ENCODE data around the gene ETNK2.

Gene ETNK2

DNA sequence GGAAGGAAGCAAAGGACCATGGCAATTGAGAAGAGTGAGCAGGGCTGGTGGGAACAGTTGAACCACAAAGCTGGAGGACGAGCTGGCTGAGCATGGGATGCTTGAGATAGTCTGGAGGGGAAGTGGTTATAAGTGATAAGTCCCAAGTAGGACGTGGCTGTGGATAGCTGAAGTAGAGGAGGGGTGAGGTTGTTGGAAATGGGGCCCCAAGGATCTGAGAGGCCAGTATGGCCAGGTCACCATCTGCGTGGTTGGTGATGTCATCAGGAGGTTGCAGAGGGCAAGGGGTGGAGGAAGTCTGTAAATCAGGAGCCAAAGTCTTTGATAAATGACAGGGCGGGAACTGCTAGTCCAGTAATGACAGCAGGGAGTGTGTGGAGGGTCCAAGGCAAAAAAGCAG, 25.3 kb upstream of the ETNK2 start:
- DNase-seq (ENCODE audit: low spot score): no peak

DNA sequence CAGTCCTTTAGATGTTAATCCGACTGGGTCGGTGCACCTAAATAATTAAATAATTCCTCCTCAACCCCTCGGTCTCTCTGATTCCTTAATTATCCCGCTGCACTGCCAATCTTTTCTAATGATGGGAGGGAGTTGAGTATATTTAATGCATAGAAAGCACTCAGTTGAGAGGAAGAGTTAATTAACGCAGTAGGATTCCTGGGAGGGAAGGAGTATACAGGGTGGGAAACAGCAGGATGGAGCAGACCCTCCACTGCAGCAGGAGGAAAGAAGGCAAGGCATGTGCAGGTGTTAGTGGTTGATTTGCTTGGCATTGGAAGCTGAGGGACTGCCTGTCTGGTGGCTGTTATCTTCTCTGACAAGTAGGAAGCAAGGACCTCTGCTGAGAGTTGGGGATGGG, 24.2 kb upstream of the ETNK2 start:
- DNase-seq (ENCODE audit: low spot score): no peak

DNA sequence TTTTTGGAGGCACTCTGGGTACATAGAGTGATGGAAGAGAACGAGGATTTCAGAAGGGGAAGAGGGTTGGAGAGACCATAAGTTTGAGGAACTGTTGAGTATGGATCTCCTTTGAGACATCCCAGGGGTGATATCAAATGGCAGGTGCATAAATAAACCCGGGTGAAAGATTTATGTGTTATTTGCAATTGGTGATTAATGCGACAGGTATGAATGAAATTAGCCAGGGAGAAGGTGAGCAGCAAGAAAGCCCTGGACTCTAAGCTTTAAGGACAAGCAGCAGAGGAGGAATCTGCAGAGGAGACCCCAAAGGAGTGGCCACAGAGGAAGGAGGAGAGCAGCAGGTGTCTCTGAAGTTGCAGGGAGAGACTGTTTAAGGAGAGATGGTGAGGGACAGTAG, 23.1 kb upstream of the ETNK2 start:
- no peak for DNase-seq (ENCODE audit: low spot score)

DNA sequence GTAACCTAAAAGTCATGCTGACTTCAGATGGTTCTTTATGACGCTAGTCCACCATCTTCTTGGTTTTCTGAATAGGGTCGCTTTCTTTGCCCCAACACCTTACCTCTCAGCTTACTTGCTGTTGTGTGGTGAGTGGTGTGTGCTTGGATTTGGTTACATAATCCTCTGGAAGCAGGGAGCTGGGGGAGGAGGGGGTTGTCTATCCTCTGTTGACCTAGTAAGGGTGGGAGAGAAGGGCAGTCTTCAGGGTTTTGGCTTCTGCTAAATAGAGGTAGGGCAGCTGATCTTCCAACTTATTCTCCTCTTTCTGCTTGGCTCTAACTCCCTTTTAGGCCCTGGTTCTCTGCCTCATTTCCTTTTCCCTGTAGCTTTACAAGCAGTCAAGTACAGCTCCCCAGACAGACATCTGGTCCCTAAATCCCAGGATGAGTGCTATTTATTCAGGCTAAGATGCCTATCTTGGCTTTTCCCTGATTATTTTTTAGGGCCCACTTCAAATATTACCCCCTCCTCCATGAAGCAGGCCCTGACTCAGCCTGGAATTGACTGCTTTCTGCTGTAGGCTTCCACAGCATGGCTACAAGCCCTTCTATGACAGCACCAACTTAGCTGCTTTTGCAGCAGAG, 20.7 kb upstream of the ETNK2 start:
- no peak for DNase-seq (ENCODE audit: low spot score)

DNA sequence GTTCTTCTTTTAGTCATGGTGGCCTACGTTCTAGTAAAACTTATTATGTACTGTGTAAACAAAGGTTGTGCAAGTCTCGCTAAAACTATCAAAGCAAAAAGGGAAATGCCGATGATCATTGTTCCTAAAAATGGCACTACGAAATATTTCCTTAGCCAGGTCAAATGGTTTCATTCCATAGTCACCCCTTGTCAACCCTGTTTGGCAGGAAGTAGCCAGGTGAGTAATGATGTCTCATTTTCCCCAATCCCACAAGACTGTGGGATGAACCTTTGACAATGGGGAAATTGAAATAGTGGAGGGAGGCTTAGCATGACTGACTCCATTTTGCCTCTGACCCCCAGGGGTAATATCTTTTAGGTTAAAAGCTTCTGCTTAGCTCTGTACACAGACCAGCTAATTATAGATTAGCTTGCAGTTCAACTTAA, 19.9 kb upstream of the ETNK2 start:
- DNase-seq (ENCODE audit: low spot score): peak; percentile 95

DNA sequence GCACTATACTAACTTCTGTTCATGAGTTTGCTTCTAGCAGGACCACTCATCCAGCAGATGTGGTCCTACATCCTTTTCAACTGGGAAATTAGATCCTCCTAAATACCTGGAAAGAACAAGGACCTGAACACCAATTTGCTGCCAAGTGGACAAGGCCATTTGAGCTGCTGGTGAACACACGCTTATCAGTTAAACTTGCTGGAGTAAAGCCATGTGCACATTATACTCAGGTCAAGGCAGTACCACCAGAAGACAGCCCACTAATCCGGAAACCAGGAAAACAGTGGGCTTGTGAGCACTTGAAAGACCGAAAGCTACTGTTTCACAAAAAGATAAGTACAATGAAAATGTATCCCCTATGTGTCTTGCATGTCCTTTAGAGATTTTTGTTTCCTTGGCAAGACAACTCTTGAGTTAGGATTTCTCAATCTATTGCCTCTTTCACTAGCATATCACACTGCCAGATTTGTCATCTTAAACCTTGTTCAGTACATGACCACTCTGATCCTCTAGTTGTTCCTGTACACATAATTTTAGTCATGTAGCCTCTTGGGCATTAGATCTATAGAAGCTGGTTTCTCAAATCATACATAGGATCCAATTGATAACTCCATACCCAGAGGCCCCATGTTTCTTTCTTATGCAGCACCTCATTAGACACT, 18.8 kb upstream of the ETNK2 start:
- no peak for DNase-seq (ENCODE audit: low spot score)

DNA sequence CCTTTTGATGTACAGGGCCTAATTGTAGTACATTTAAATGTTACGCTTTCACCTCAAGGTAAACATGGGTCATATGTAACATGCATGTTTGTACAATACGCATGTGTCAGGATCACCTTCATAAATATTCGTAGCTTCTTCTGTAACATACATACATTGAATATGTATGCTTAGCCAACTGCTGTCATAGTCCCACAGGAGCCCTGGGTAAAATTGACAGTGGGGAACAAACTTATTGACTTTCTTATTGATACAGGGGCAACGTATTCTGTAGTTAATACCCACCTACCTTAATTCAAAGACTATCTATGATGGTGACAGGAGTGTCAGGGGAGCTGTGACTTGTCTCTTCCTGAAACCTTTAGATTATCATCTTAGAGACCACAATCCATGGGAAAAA, 18.0 kb upstream of the ETNK2 start:
- DNase-seq (ENCODE audit: low spot score): no peak

DNA sequence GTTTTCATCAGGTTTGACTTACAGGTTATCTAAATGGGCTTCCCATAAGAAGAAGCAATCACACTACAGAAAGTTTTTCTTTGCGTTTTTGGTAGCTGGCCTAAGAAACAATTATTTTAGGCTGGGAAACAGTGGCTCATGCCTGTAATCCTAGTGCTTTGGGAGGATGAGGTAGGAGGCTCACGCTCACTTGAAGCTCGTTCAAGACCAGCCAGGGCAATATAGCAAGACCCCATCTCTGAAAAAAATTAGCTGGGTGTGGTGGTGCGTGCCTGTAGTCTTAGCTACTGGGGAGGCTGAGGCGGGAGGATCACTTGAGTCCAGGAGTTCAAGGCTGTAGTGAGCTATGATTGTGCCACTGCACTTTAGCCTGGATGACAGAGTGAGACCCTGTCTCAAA, 15.9 kb upstream of the ETNK2 start:
- DNase-seq (ENCODE audit: low spot score): no peak

DNA sequence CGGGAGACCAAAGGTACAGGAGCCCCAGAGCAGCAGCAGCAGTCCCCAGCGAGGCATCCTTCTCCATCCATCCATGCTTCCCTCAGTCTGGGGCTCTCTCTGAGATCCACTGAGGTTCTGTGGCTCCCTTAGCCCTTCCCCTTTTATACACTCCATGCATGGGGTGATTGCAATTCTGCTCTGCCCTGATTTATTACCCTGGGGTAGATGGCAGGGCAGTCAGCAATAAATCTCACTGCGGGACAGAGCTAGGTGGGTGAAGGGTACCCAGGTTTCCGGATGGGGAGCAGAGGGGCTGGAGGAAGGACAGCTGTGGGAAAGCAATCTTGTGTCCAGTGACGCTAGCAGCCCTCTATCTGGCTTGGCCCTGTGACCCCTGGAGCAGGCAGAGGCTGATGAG, 14.4 kb upstream of the ETNK2 start, which contains the start of gene REN:
Gene REN, minus strand, starts transcription at position 119 of the 400 bp plus-strand sequence. Its CDS starts 44 bp downstream, at position 75.
- no peak for DNase-seq (ENCODE audit: low spot score)

DNA sequence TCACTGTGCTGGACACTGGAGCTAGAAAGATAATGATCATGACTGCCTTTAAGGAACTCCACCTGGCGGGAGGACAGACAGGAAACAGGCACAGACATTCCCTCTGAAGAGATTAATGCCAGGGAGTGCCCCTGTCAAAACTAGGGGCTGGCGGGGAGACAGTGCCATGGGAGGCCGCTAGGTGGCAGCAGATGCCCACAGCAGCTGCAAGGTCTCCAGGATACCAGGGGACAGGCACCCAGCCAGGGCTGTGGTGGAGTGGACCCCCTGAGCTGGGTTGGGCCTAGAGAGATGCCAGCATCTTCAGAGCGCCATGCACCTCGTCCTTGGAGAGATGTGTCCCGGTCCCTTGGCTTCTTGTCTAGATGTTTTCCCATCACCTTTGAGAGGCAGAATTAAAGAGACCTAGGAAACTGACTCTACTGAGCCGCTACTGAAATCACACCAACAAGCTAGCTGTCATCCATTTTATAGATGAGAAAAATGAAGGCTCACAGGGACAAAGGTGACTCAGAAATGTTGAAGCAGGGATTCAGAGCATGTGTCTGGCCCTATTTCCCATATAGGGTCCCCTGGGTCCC, 10.7 kb upstream of the ETNK2 start:
- DNase-seq (ENCODE audit: low spot score): peak; percentile 65

DNA sequence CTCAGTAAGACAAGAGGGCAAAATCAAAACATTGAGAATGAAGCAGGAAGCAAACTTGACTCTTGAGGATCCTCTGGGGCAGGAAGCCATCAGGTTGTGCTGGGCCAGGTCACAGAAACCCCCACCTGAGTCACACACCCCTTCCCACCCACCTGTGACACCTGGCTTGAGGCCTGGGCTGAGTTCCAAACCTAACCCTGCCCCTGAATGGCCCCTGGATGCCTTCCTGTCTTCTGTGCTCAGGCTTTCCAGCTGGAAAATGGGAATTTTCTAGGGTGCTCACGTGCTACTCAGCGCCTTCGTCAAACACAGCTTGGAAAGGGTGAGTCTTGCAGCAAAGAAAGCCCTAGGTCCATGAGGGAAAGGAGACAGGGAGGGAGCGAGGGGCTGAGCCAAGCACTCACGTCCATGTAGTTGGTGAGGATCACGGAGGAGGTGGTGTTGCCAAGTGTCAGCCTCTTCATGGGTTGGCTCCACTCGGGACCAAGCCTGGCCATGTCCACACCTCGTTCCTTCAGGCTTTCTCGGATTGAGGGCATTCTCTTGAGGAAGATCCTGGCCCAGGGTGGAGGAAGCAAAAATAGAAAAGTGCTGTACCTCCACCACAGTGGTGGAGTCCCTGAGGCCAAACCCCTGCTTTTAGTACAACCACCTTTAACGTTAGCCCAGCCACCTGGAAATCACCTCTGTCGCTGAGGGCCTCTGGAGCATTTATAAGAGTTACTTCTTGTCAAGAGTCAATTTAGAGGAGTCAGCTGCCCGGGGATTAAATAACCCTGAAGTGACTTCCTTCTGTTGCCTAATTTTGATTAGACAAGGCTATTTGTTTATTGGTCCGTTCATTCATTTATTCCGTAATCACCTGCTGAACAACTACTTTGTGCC, 10.0 kb upstream of the ETNK2 start:
- no peak for DNase-seq (ENCODE audit: low spot score)

DNA sequence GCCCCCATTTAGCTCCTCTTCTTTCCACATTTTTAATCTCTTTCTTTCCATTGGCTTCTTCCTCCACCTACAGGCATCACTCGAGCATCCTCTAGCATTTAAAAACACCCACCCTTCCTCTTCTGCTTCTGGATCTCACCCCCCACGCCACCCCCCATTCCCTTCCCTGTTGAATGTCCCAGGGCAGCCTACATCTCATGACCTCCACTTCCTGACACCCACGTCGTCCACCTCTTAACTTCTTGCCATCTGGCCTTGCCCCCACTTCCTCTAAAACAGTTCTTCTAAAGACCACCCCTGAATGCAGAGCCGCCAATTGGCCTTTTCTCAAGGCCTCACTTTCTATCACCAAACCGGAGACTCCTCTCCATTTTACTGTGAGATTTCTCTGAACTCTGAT, 6.1 kb upstream of the ETNK2 start:
- DNase-seq (ENCODE audit: low spot score): no peak

DNA sequence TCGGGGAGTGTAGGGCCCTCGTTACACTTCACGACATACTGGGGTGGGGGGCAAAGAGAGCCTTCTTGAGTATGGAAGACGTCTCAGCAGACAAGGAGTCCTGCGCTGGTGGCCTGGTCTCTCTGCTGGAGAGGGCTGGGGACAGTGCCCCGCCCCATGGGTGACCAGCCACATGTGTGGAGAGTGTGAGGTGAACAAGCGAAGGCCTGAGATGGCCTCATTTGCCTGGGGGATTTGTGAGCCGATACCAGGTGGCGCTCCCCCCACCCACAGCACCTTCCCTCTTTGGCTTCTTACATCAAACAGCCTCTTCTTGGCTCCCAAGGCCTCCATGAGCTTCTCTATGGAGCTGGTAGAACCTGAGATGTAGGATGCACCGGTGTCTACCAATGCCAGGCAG, 4.0 kb upstream of the ETNK2 start:
- no peak for DNase-seq (ENCODE audit: low spot score)

DNA sequence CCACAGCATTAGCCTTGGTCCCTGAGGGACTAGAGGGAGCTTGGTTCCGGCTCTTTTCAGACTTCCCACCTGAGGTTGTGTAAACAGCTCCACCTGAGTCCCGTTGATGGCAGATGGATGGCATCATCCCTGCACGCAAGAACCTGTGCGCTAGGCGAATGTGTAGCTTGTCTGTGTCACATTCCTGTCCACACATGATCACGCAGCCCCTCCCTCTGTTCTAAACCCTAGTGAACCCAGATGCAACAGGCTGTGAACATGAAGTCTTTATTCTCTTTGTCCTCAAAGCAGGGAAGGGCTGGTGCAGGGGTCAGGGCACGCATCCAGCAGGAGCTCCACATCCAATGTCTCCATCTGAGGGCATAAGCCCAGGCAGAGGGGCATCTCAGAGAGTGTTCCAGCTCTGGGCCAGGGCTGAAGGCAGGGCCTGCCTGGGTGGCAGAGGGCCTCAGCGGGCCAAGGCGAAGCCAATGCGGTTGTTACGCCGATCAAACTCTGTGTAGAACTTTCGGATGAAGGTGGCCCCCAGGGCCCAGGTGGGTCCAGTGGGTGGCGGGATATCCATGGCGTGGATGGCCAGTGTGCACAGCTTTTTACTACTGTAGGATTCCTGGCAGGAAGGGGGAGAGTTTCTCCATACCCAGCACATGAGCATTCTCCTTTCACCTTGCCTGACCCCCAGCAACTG, 2.9 kb upstream of the ETNK2 start:
- DNase-seq (ENCODE audit: low spot score): no peak

DNA sequence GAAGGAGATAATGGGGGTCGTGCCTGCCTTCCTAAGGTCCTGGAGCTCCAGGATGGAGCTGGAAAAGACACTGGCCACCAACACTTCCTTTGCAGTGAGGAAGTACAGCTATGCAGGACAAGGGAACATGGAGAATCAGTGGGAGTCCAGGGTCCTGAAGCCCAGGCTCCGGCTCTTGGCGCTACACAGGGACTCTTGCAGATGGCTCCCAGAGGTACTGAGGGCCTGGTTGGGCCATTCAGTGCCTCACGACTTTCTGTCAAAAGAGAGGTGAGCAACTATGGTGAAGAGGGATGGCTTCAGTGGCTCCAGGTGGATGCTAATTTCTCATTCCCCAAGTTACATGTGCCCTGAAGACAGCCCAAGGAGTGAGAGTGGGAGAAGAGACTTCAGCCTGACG, 1.8 kb upstream of the ETNK2 start:
- no peak for DNase-seq (ENCODE audit: low spot score)

DNA sequence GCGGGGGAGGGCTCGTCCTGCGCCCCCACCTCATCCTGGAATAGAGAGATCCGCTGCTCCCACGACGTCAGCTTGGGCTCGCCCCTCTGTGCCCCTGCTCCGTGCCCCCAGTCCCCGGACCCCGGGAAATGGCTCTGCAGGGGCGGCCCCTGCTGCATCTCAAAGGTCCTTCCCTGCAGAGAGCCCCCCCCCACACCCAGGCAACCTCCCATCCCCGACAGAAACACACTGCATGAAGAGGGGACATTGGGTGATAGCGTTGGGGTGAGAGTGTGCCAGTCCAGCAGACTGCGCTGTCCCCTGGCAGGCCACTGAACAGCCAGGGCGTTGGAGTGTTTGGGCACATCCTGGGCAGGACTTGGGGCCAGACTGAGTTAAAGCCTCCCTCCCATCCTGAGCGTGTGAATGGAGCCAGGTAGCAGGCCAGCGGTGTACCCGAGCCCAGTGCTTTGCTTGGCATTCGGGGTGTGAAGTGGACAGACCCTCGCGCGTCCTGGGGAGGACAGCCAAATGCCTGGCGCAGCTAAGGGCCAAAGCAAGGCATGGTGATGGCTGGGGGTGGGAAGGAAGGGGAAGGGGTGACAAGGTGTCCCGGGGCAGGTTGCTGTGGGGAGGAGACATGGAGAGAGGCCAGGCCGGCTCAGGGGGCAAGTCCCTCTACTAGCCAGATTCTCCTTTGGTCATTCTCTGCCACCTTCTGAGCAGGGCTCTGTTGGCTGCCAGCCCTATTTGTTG, 633 bp upstream of the ETNK2 start:
- DNase-seq (ENCODE audit: low spot score): no peak

DNA sequence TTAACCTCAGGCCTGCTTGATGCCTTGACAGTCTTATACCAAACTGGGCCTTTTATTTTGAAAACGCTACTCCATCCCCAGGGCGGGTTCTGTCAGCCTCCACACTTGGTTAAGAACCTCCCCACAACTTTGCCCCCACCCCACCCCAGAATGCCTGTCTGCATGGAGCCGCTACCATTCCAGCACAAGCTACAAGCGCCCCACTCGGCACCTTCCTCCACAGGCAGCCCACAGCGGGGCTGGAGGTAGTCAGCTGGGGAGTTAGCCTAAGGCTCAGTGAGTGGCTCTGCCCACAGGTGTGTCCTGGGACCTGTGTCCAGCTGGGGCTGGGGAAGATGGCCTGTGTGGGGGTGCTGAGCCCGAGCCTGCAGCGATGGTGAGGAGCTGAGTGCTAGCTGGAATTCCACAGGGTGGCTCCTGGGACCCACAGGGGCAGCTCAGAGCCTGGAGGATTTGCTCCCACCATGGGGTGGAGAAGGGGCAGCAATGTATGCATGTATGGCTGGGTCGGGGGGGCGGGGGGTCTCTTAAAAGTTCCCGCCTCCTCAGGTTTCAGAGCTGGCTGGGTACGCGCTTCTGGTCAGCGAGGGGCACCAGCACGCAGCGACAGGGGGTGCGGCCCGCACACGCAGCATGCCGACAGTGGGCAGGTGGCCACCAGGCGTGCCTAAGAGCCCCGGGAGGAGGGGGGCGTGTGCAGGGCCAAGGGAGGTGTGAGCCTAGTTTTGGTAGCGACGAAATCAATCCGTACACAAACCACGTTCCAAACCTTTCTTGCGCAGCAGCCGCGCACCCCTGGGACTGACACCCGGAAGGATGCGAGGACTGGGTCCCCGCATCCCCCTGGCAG, 917 bp downstream of the ETNK2 start:
- DNase-seq (ENCODE audit: low spot score): no peak

DNA sequence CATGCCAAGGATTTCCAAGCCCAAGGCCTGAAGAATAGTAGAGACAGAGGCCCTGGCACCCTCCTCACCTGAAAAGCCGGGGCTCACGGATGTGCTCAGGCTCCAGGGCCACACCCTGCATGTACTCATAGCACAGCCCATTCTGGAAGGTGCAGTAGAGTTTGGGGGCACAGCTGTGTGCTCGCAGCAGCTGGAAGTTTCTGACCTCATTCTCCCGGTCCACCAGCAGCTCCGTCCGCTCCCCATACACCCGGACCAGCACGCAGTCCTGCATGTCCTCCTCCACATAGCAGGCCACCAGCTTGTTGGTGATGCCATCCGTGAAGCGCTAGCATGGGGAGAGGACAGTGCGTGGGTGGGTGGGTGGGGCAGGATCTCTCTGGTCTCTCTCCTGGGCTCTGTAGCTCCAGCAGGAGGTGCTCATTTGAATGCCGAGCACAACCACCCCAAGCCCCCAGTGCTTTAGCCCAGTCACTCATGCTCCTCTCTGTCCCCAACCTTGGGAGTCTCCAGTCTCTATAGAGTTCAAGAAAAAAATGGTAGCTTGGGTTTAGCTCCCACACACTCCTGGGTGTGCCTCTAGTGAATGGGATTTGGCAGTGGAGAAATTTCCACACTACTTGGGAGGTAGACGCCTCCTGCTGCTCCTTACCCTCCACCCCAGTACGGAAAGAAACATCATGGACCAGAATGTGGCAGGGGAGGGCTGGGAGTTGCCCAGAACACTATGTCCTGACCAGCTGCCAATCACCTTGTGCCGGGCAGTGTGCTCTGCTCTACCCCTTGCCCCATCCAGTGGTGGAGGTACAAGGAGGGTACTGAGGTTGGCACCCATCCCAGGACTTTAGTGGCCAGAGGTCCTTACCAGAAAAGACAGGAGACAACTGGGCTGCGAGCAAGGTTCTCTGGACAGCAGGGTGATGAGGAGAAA, 1.9 kb downstream of the ETNK2 start:
- no peak for DNase-seq (ENCODE audit: low spot score)

DNA sequence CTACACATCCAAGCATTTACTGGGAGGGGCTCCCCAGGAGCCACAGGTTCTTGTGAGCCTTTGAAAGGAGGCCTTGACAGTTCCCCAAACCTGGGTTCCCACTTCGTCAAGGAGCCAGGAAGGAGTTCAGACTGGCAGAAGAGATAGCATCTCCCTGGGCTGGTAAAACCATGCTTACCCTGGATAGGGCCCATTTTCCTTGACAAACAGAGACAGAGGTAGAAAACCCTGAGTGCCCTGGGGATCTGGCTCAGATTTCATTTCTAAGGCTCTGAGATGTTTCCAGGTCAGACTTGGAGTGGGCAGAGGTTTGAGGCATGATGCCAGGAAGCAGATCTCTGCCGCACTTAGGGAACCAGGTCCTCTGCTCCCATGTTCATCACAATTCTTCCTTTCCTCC, 2.7 kb downstream of the ETNK2 start:
- no peak for DNase-seq (ENCODE audit: low spot score)

All from kidney capillary endothelial cell (primary cell).